Upper lobe of right lung (tissue), 1 donor: ENCODE results near the gene CNTNAP2. TPM values are rescaled to one million over a fixed set of nuclear protein-coding genes. Genes with fewer than 3 reads are reported as not detected.

Experiments
- ATAC-seq: fragments of 200-7000 bp; cut with Tn5 transposase; one replicate; pipeline ENCODE4 v1.9.1; 2020; ENCODE audit warnings: mild to moderate bottlenecking, moderate library complexity
- DNase-seq: peaks from one replicate; pipeline ENCODE4 v3.0.0-alpha.2; 2020
- H3K27ac ChIP-seq: fragments of 200-600 bp; one replicate; pipeline ENCODE4 v1.8.0; 2022
- H3K27me3 ChIP-seq: fragments of 200-600 bp; one replicate; pipeline ENCODE4 v1.8.0; 2022; ENCODE audit warnings: mild to moderate bottlenecking
- H3K36me3 ChIP-seq: fragments of 200-600 bp; one replicate; pipeline ENCODE4 v1.8.0; 2022
- H3K4me1 ChIP-seq: fragments of 200-600 bp; one replicate; pipeline ENCODE4 v1.8.0; 2022
- H3K4me3 ChIP-seq: fragments of 200-600 bp; one replicate; pipeline ENCODE4 v1.8.0; 2022; ENCODE audit warnings: mild to moderate bottlenecking
- H3K9me3 ChIP-seq: fragments of 200-600 bp; one replicate; pipeline ENCODE4 v1.8.0; 2022
- CTCF ChIP-seq: fragments of 200-600 bp; IDR thresholded peaks from one replicate; pipeline ENCODE4 v1.8.0; 2022; ENCODE audit warnings: antibody characterized with exemption
- intact Hi-C: fragments of 100-400 bp; cut with DNase I; formaldehyde crosslinking; loops from one replicate; pipeline ENCODE4 v1.11.0; 2022
- total RNA-seq: library from RNA; stranded (reverse); fragmentation: NEBNext Ultra II Directional; extraction: Animal tissue kit (Norgen Biotek cat#: 25700); gene quantifications from one replicate; pipeline ENCODE4 v1.2.1, GENCODE V29; 2021
- donor health status: DM: no; HTN: yes; CAD: no; lungs with severe emphysema.

Gene CNTNAP2
- total RNA-seq, 1 donor from 2014 or later: 0.41 TPM

DNA sequence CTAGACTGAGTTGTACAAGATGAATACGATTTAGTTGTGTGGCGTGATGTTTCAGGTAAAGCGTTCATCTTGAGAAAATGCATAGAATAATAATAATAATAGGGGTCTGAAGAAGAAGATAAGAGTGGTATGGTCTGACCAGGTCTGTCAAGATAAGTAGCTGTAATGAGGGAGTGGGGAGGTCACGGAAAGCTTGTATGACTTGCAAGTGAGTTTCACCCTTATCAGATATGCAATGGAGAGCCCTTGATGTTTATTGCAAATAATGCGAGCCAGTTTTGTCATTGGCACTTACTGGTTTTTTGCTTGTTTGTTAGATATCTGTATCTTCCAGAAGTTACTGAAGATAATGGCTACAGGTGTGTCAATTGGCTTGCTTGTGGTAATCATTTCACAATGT is 611.5 kb downstream of the CNTNAP2 start:
- Histone ChIP-seq H3K4me3 (no peak overlapping the region), H3K4me1 (no peaks in the 10 kb centered on the region), H3K27ac (no peak overlapping the region), H3K36me3 (no peaks in the 10 kb centered on the region), H3K9me3 (no peaks in the 10 kb centered on the region), H3K27me3 (no peaks in the 10 kb centered on the region)
- DNase-seq (no peak), ATAC-seq (no peak)
- no peak for TF ChIP-seq CTCF
- intact Hi-C loops: no loop called here

DNA sequence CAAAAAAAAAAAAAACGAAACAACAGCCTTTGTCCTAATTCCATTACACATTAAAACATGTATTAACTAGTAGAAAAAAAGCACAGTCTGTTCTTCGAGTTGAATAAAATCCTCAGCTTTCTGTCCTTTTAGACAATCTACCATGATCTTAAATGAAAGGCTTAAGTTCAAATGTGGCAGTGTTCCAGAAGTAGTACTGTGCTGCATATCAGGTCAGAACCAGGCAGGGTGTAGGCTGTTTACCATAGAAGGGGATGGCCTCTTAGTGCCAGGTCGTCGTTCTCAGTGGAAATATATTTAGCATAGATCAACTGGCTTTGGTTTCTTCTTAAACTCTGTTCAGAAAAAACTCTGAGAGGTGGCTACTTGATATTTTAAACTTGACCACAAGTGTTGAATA is 612.0 kb downstream of the CNTNAP2 start:
- Histone ChIP-seq H3K9me3 (no peaks in the 10 kb centered on the region), H3K4me3 (no peak overlapping the region), H3K27me3 (no peaks in the 10 kb centered on the region), H3K4me1 (no peaks in the 10 kb centered on the region), H3K27ac (no peak overlapping the region), H3K36me3 (no peaks in the 10 kb centered on the region)
- intact Hi-C loops: no loop called here
- ATAC-seq (no peak), DNase-seq (no peak)
- TF ChIP-seq CTCF: no peak

DNA sequence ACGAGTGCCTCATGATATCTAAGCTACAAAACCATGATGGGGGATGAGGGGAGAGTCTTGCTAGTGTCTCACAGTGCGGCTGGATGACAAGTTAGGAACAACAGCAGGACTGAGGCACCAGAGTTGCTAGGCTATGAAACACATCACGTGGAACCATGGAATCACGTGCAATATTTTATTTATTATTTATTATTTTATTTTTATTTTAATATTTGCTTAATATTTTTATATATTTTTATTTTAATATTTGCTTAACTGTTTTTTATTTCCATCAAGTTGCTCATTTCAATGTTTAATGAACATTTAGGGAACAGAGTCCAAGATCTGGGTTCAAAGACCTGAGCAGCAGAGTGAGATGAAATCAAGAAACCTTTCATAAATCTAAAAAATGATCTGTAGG is 614.6 kb downstream of the CNTNAP2 start:
- no peak for ATAC-seq
- no peak overlapping the region for H3K27ac ChIP-seq
- no peaks in the 10 kb centered on the region for H3K27me3 ChIP-seq
- intact Hi-C loops: no loop called here
- H3K4me3 ChIP-seq: no peak overlapping the region
- no peaks in the 10 kb centered on the region for H3K4me1 ChIP-seq
- H3K9me3 ChIP-seq: no peaks in the 10 kb centered on the region
- no peak for DNase-seq
- H3K36me3 ChIP-seq: no peaks in the 10 kb centered on the region
- no peak for TF ChIP-seq CTCF

DNA sequence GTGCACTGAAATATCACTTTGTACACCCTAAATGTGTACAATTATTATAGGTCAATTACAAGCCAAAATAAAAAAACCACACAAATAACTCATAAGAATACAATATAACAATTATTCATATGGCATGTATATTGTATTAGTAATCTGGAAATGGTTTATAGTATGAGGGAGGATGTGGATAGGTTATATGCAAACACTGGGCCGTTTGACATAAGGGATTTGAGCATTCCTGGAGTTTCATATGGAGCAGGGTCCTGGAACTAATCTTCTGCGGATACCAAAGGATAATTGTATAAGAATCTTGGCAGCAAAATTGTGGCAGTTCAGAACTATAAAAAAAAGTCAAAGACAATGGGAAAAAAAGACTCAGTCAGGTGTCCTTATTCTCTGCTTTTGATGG is 619.4 kb downstream of the CNTNAP2 start:
- Histone ChIP-seq H3K36me3 (no peaks in the 10 kb centered on the region), H3K4me3 (no peak overlapping the region), H3K27ac (no peak overlapping the region), H3K4me1 (no peaks in the 10 kb centered on the region), H3K9me3 (peaks cover 6% of the 10 kb centered on the region), H3K27me3 (no peaks in the 10 kb centered on the region)
- intact Hi-C loops: no loop called here
- no peak for TF ChIP-seq CTCF
- DNase-seq (no peak), ATAC-seq (no peak)

GRCh38 chr7:146736446-146737190 is 620.0 kb downstream of the CNTNAP2 start:
- Histone ChIP-seq H3K9me3 (peaks cover 6% of the 10 kb centered on the region), H3K27me3 (no peaks in the 10 kb centered on the region), H3K4me1 (no peaks in the 10 kb centered on the region), H3K36me3 (no peaks in the 10 kb centered on the region), H3K4me3 (no peak overlapping the region), H3K27ac (no peak overlapping the region)
- no peak for ATAC-seq
- no peak for DNase-seq
- TF ChIP-seq CTCF: no peak
- intact Hi-C loops: no loop called here

GRCh38 chr7:146740039-146740438 is 623.4 kb downstream of the CNTNAP2 start:
- Histone ChIP-seq H3K36me3 (no peaks in the 10 kb centered on the region), H3K4me3 (no peak overlapping the region), H3K9me3 (peaks cover 6% of the 10 kb centered on the region), H3K4me1 (no peaks in the 10 kb centered on the region), H3K27ac (no peak overlapping the region), H3K27me3 (no peaks in the 10 kb centered on the region)
- TF ChIP-seq CTCF: no peak
- intact Hi-C loops: no loop called here
- no peak for DNase-seq
- ATAC-seq: no peak
